Stomach (tissue), 9 donors: ENCODE results near the gene MLYCD. TPM values are rescaled to one million over a fixed set of nuclear protein-coding genes. Genes with fewer than 3 reads are reported as not detected.

Experiments used
- DNase-seq, 2 donors: peaks; one replicate each; pipeline versions ENCODE4 v3.0.0 to v3.0.0-alpha.2; 2013 to 2019
- H3K27ac ChIP-seq, 5 donors: fragments of 200-600 bp in 4 of 5; sonication (generic) in 4 of 5; one replicate each; pipeline ENCODE4 v1.5.1; 2013 to 2019; ENCODE audit warnings: mild to moderate bottlenecking in 1 of 5, moderate library complexity in 1 of 5
- H3K27me3 ChIP-seq, 3 donors: fragments of 200-600 bp; sonication (generic); one replicate each; pipeline ENCODE4 v1.5.1; 2017 to 2019; ENCODE audit warnings: mixed run types in 1 of 3
- H3K36me3 ChIP-seq, 4 donors: fragments of 200-600 bp; sonication (generic); 1 replicate in 3 of 4; 2 replicates in 1 of 4; pipeline ENCODE4 v1.5.1; 2016 to 2019
- H3K4me1 ChIP-seq, 4 donors: fragments of 200-600 bp; sonication (generic); one replicate each; pipeline ENCODE4 v1.5.1; 2016 to 2019
- H3K4me3 ChIP-seq, 4 donors: fragments of 200-600 bp; sonication (generic) in 3 of 4; one replicate each; pipeline ENCODE4 v1.5.1; 2016 to 2019; ENCODE audit warnings: mild to moderate bottlenecking in 1 of 4
- H3K9me3 ChIP-seq, 4 donors: fragments of 200-600 bp; sonication (generic); one replicate each; pipeline ENCODE4 v1.5.1; 2016 to 2019
- EP300 ChIP-seq: sonication (generic); formaldehyde crosslinking; IDR thresholded peaks from one replicate; pipeline ENCODE4 v1.6.1; 2017; ENCODE audit warnings: antibody characterized with exemption
- POLR2A ChIP-seq, 4 donors: fragments of 450-650 bp; IDR thresholded peaks; one replicate each; pipeline ENCODE4 v1.6.1; 2016; ENCODE audit warnings: antibody characterized with exemption in 4 of 4, control low read depth in 2 of 4, mild to moderate bottlenecking in 1 of 4, moderate library complexity in 1 of 4
- POLR2AphosphoS5 ChIP-seq, 3 donors: sonication (generic); formaldehyde crosslinking; IDR thresholded peaks; one replicate each; pipeline ENCODE4 v1.6.1; 2016; ENCODE audit warnings: antibody characterized with exemption in 3 of 3
- WGBS, 5 donors: extraction: QIAGEN DNeasy Blood & Tissue Kit in 3 of 5; methylation state at CpG; one replicate each; pipeline versions ENCODE4 v1.1.5 to v1.1.7; 2013 to 2018; 5-methylcytosine and 5-hydroxymethylcytosine counted together
- intact Hi-C: fragments of 100-400 bp; cut with DNase I; formaldehyde crosslinking; loops from one replicate; pipeline ENCODE4 v1.15.1; 2023; ENCODE audit warnings: low total_unique reads
- polyA plus RNA-seq, 3 donors: library from polyadenylated mRNA; stranded (reverse); fragments of 200-250 nt; gene quantifications; one replicate each; pipeline ENCODE4 v1.2.3, GENCODE V29; 2013
- total RNA-seq, 5 donors: library from RNA; depleted of rRNA; stranded (reverse); fragments of >200 nt; gene quantifications; one replicate each; pipeline versions ENCODE4 v1.1.0 to v1.2.3, GENCODE V29; 2014 to 2016
- TF ChIP-seq, protein P1 (sequence below), 7 experiments: fragments of 450-650 bp in 4 of 7; fragments of 200-600 bp in 3 of 7; sonication (generic) in 3 of 7; IDR thresholded peaks; one replicate each; pipeline ENCODE4 v1.5.1; 2016 to 2019; ENCODE audit warnings: antibody characterized with exemption in 7 of 7, control low read depth in 2 of 7, mild to moderate bottlenecking in 1 of 7
- donor health status: healthy with polysubstance abuse.
- donor health status: Bipolar disorder and iron deficiency.
- donor health status: healthy.

The MLYCD gene
- total and polyA plus RNA-seq, 8 donors: 2.9 to 43.8 (median 14.4) TPM

GRCh38 chr16:83878838-83879237, 20.1 kb upstream of the MLYCD start:
- intact Hi-C loops: no loop called here
- Histone ChIP-seq H3K27ac (no peak overlapping the region), H3K4me1 (no peaks in the 10 kb centered on the region), H3K9me3 (no peaks in the 10 kb centered on the region), H3K4me3 (no peak overlapping the region), H3K36me3 (no peaks in the 10 kb centered on the region), H3K27me3 (peaks cover 0 to 6% (median 3%) of the 10 kb centered on the region in 3 donors)
- DNase-seq: peak in 1 of 2 donors; percentile 68
- 17 to 38% (median 27%) methylated on average over 6 of the region's 6 CpGs for WGBS, 5 donors
- no peak for TF ChIP-seq EP300
- TF ChIP-seq, protein P1, sequence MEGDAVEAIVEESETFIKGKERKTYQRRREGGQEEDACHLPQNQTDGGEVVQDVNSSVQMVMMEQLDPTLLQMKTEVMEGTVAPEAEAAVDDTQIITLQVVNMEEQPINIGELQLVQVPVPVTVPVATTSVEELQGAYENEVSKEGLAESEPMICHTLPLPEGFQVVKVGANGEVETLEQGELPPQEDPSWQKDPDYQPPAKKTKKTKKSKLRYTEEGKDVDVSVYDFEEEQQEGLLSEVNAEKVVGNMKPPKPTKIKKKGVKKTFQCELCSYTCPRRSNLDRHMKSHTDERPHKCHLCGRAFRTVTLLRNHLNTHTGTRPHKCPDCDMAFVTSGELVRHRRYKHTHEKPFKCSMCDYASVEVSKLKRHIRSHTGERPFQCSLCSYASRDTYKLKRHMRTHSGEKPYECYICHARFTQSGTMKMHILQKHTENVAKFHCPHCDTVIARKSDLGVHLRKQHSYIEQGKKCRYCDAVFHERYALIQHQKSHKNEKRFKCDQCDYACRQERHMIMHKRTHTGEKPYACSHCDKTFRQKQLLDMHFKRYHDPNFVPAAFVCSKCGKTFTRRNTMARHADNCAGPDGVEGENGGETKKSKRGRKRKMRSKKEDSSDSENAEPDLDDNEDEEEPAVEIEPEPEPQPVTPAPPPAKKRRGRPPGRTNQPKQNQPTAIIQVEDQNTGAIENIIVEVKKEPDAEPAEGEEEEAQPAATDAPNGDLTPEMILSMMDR (IDR thresholded peaks at IDR 0.05): peak in 1 of 7 experiments; percentile 41

DNA sequence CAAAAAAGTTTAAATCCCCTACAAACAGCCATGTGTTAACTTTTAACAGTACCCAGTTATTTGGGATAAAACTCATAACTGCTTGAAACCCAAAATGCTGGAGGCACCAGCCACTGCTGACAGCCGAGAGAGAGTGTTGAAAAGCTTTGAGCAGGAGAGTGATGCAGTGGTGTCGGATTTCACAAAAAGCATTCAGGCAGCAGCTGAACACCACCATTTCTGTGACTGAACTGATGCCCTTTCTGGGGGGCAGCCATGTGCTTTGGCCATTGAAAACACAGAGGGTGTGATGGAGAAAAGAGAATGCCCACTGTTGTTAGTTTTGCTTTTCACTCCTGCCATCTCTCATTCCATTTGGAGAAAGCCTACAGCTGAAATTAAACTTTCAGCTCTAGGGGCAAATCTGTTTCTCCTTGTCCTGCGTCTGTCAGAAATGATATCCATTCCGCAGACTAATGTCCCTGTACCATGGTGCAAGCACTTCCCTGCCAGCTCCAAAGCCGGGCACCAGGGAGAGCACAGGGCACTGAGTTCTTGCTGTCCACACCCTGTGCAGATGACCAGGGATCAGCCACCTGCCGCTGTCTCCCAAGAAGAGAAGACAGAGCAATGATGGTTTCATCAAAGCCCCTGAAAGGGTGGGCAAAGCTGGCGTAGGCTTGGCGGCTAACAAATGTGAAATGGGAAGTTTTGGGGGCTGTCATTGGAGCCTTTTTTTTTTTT, 16.6 kb upstream of the MLYCD start:
- TF ChIP-seq POLR2A (IDR thresholded peaks at IDR 0.05) (no peak), POLR2AphosphoS5 (IDR thresholded peaks at IDR 0.05) (no peak), EP300 (no peak)
- TF ChIP-seq, protein P1 (IDR thresholded peaks at IDR 0.05): no peak
- H3K27me3 ChIP-seq: no peaks in the 10 kb centered on the region
- no peaks in the 10 kb centered on the region for H3K9me3 ChIP-seq
- H3K4me3 ChIP-seq: no peak overlapping the region
- H3K36me3 ChIP-seq: no peaks in the 10 kb centered on the region
- DNase-seq: no peak
- H3K4me1 ChIP-seq: no peaks in the 10 kb centered on the region
- no peak overlapping the region for H3K27ac ChIP-seq
- intact Hi-C loops: no loop called here
- WGBS, 5 donors: 73 to 79% (median 75%) methylated on average over 8 of the region's 8 CpGs

DNA sequence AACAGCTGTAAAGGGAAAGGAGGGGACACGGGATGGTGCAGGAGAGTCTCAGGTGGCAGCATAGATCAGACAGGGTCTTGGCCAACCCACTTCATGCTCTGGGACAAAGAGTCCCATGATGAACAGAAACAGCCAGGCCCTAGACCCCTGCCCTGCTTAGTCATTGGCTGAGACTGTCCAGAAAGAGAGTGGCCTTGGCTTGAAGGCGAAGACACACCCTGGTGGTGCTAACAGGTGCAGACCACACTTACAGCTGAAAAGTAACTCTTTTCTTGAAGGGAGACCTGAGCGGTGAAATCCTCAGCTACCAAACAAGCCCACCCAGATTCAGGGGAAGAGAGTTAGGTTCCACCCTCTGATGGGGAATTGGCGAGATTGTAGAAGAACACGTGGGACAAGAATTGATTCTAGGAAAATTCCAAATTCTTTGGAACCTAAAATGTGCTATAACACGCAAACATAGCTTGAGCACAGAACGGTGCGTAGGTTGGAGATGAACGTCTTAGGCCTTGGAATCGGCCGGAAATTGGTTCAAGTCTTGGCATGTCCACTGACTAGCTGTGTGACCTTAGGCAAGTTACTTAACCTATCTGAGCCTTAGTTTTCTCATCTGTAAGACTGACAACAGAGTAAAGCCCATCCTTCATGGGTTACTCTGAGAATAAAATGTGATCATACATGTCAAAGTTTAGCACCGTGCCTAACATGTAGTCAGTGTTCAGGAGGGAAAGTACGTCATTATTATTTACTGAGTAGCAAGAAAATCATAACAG, 12.5 kb upstream of the MLYCD start:
- TF ChIP-seq POLR2AphosphoS5 (IDR thresholded peaks at IDR 0.05) (no peak), POLR2A (IDR thresholded peaks at IDR 0.05) (no peak), EP300 (no peak)
- TF ChIP-seq, protein P1 (IDR thresholded peaks at IDR 0.05): no peak
- Histone ChIP-seq H3K27ac (no peak overlapping the region), H3K36me3 (no peaks in the 10 kb centered on the region), H3K27me3 (no peaks in the 10 kb centered on the region), H3K9me3 (peaks cover 0 to 6% (median 0%) of the 10 kb centered on the region in 4 donors), H3K4me1 (no peaks in the 10 kb centered on the region), H3K4me3 (no peak overlapping the region)
- intact Hi-C loops: no loop called here
- no peak for DNase-seq
- WGBS, 5 donors: 88 to 94% (median 91%) methylated on average over 13 of the region's 13 CpGs

GRCh38 chr16:83887080-83887479, 11.8 kb upstream of the MLYCD start:
- intact Hi-C loops: no loop called here
- WGBS, 5 donors: 39 to 58% (median 49%) methylated on average over 8 of the region's 8 CpGs
- Histone ChIP-seq H3K9me3 (peaks cover 0 to 11% (median 5%) of the 10 kb centered on the region in 4 donors), H3K4me1 (no peaks in the 10 kb centered on the region), H3K27me3 (no peaks in the 10 kb centered on the region), H3K4me3 (no peak overlapping the region), H3K36me3 (no peaks in the 10 kb centered on the region), H3K27ac (no peak overlapping the region)
- DNase-seq: peak; percentile 28 to 46
- TF ChIP-seq, protein P1 (IDR thresholded peaks at IDR 0.05): no peak
- no peak for TF ChIP-seq EP300
